ENCODE results near the gene TBC1D2.

GRCh38 chr9:98231770-98232478, 23.5 kb downstream of the TBC1D2 start:
- TF ChIP-seq CTCF (IDR thresholded peaks at IDR 0.05) (no peak), POLR2AphosphoS5 (IDR thresholded peaks at IDR 0.05) (no peak), POLR2A (IDR thresholded peaks at IDR 0.05) (no peak), EP300 (IDR thresholded peaks at IDR 0.05) (no peak)
